Activated B cell treated with CpG ODN at 0.5 μM for 24 hours (primary cell): ENCODE measurements around the gene MALT1. TPM values are rescaled to one million over a fixed set of nuclear protein-coding genes. Genes with fewer than 3 reads are reported as not detected.

ENCODE experiments used
- ATAC-seq: fragments of 200-7000 bp; cut with Tn5 transposase; one replicate; pipeline ENCODE4 v1.10.0; 2021; ENCODE audit warnings: low read depth, mild to moderate bottlenecking, moderate library complexity
- CTCF ChIA-PET: fragments of 350-600 bp; sonication (Branson Sonifier 250); formaldehyde crosslinking; loops from one replicate; lab custom pipeline; 2021; ENCODE audit warnings: antibody characterized with exemption; lab: Charles Lee
- POLR2A ChIA-PET: fragments of 350-600 bp; sonication (Branson Sonifier 250); formaldehyde crosslinking; loops from one replicate; lab custom pipeline; 2021; ENCODE audit warnings: antibody characterized with exemption; lab: Charles Lee
- DNase-seq: peaks from one replicate; pipeline ENCODE4 v3.0.0; 2022
- H3K27ac Mint-ChIP-seq: one replicate; pipeline ENCODE4 v1.8.0; 2020; ENCODE audit warnings: mixed read lengths
- H3K27me3 Mint-ChIP-seq: one replicate; pipeline ENCODE4 v1.8.0; 2021; ENCODE audit warnings: mixed read lengths
- H3K36me3 Mint-ChIP-seq: one replicate; pipeline ENCODE4 v1.8.0; 2021; ENCODE audit warnings: low read depth, mixed read lengths
- H3K4me1 Mint-ChIP-seq: one replicate; pipeline ENCODE4 v1.8.0; 2021; ENCODE audit warnings: mixed read lengths
- H3K4me3 Mint-ChIP-seq: one replicate; pipeline ENCODE4 v1.8.0; 2020; ENCODE audit warnings: mild to moderate bottlenecking, mixed read lengths
- H3K9me3 Mint-ChIP-seq: one replicate; pipeline ENCODE4 v1.8.0; 2020; ENCODE audit warnings: mixed read lengths
- intact Hi-C: fragments of 100-400 bp; cut with micrococcal nuclease; formaldehyde crosslinking; loops from one replicate; pipeline ENCODE4 v1.15.1; 2024
- total RNA-seq: library from RNA; stranded (reverse); gene quantifications from 2 replicates; pipeline ENCODE4 v1.2.3, GENCODE V29; 2022
- TF ChIP-seq, protein P1 (sequence below): fragments of 200-600 bp; IDR thresholded peaks from one replicate; pipeline ENCODE4 v1.8.0; 2022; ENCODE audit warnings: antibody characterized with exemption, mild to moderate bottlenecking

MALT1 gene
- total RNA-seq, 1 donor from 2014 or later = 75.6 TPM

DNA sequence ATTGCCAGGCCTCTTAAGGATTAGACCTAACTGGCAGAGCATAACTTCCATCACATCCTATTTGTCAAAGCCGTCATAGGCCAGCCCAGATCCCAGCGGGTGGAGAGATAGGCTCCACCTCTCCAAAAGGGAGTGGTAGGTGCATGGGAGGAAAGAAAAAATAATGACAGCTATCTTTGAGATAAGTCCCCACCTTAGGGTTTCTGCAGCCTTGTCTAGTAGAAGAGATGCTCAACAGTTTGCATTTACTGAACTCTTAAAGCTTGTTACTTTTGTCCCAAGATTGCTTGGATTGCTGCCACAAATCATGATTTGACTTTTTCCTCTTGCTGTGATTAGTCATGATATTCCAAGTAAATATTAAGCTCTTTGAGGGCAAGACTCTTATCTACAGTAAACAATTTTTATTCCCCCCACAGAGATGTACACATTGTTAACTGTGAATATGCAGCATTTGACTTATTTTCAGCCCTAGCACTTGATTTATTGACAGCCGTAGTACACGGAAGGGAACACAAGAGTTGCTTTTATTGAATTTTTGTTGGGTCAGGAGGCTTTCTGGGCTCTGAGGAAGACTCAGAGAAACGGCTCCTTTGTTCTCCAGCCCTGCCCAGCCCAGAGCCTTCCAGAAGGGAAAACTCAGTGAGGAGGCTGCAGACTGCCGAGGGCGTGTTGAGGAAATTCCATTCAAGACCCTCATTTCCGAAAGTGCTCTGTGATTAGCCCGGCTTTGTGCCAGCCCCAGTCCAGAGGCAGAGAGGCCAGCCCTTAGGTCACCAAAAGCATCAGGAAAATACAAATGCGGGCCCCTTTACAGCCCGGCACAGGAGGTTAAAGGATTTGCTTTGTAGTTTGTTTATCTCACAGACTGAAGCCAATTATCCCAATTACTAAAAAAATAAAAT lies 118.0 kb downstream of the MALT1 start:
- ChIA-PET POLR2A (interaction anchor here (0.6 kb wide), 1 partner anchor 19 kb away, joined by 6 read pairs; no protein-coding TSS in a partner anchor), CTCF (no interaction called here)
- Mint-ChIP-seq H3K9me3 (no peaks in the 10 kb centered on the region), H3K27me3 (no peaks in the 10 kb centered on the region), H3K4me3 (no peak overlapping the region), H3K36me3 (no peaks in the 10 kb centered on the region), H3K4me1 (peaks cover 8% of the 10 kb centered on the region), H3K27ac (no peak overlapping the region)
- TF ChIP-seq, protein P1, sequence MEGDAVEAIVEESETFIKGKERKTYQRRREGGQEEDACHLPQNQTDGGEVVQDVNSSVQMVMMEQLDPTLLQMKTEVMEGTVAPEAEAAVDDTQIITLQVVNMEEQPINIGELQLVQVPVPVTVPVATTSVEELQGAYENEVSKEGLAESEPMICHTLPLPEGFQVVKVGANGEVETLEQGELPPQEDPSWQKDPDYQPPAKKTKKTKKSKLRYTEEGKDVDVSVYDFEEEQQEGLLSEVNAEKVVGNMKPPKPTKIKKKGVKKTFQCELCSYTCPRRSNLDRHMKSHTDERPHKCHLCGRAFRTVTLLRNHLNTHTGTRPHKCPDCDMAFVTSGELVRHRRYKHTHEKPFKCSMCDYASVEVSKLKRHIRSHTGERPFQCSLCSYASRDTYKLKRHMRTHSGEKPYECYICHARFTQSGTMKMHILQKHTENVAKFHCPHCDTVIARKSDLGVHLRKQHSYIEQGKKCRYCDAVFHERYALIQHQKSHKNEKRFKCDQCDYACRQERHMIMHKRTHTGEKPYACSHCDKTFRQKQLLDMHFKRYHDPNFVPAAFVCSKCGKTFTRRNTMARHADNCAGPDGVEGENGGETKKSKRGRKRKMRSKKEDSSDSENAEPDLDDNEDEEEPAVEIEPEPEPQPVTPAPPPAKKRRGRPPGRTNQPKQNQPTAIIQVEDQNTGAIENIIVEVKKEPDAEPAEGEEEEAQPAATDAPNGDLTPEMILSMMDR = no peak
- ATAC-seq (no peak), DNase-seq (no peak)
- intact Hi-C loops = no loop called here

DNA sequence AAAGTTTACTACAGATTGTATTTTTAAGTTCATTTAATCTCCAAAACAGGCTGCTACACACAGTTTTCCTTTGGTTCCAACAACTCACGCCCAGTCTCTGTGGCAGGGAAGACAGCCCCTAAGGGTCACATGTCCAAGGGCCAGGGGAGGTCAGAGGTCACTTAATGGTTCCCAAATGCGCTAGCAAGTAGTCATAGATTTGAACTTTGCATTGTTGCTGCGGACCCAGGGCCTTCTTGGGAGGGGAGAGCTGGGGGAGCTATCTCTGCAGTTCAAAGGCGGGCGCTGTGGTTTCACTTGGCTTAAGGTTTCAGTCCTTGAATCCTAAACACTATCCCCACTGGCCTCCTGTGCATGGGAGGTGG lies 118.6 kb downstream of the MALT1 start:
- POLR2A ChIA-PET = no interaction called here
- H3K27ac Mint-ChIP-seq = no peak overlapping the region
- no peaks in the 10 kb centered on the region for H3K27me3 Mint-ChIP-seq
- DNase-seq = no peak
- CTCF ChIA-PET = no interaction called here
- no peaks in the 10 kb centered on the region for H3K36me3 Mint-ChIP-seq
- peaks cover 8% of the 10 kb centered on the region for H3K4me1 Mint-ChIP-seq
- TF ChIP-seq, protein P1 = no peak
- intact Hi-C loops = loop anchor here (5.0 kb wide), 1 partner anchor 337 kb away; no protein-coding TSS in a partner anchor
- no peak overlapping the region for H3K4me3 Mint-ChIP-seq
- no peaks in the 10 kb centered on the region for H3K9me3 Mint-ChIP-seq
- no peak for ATAC-seq

DNA sequence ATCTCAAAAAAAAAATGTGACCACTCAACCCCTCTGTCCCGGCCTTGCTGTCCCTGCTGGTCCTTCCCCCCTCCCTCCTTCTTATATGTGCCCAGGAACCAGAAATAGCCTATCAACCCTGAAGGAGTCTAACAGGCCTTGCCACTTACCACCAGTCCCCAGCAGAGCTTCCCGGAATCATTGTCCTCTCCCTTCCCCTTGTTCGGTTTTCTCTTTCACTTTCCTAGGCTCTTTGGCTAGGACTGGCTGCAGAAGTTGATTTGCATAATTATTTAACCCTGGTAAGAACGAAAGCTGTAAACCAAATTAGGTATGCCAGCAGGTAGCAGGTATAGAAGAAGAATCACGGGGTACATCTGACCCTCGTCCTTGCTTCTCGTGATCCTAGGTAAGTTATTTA lies 120.8 kb downstream of the MALT1 start:
- Mint-ChIP-seq H3K36me3 (no peaks in the 10 kb centered on the region), H3K9me3 (no peaks in the 10 kb centered on the region), H3K27me3 (no peaks in the 10 kb centered on the region), H3K27ac (peak overlapping the region; percentile 79), H3K4me3 (peak overlapping the region; percentile 73), H3K4me1 (peaks cover 8% of the 10 kb centered on the region)
- intact Hi-C loops = loop anchor here (5.0 kb wide), 1 partner anchor 335 kb away; no protein-coding TSS in a partner anchor
- ChIA-PET POLR2A (interaction anchor here (0.7 to 1.1 kb wide), 4 partner anchors 104 to 292 kb away, joined by 3 to 5 read pairs (median 4); no protein-coding TSS in a partner anchor), CTCF (no interaction called here)
- no peak for DNase-seq
- ATAC-seq = peak; percentile 84
- TF ChIP-seq, protein P1 = no peak

DNA sequence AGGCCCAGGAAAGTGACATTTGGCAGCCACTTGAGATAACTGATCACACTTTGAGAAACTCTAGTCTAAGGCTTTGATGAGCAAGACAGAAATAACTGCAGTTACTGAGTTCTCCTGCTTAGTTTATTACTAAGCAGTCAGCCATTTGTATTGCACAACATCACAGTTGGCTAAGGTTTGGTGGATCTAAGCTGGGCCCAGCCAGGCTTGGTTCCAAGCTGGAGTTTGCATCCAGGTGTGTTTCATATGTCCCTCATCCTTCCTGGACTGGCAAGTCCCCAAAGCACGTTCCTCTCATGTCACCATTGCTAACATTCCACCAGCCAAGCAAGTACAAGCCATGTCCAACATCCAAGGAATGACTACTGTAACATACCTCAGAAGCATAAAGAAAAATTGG lies 122.1 kb downstream of the MALT1 start:
- Mint-ChIP-seq H3K27ac (no peak overlapping the region), H3K9me3 (no peaks in the 10 kb centered on the region), H3K4me1 (peaks cover 8% of the 10 kb centered on the region), H3K27me3 (no peaks in the 10 kb centered on the region), H3K4me3 (no peak overlapping the region), H3K36me3 (no peaks in the 10 kb centered on the region)
- DNase-seq = no peak
- ChIA-PET CTCF (no interaction called here), POLR2A (no interaction called here)
- ATAC-seq = no peak
- TF ChIP-seq, protein P1 = no peak
- intact Hi-C loops = loop anchor here (5.0 kb wide), 1 partner anchor 334 kb away; no protein-coding TSS in a partner anchor

DNA sequence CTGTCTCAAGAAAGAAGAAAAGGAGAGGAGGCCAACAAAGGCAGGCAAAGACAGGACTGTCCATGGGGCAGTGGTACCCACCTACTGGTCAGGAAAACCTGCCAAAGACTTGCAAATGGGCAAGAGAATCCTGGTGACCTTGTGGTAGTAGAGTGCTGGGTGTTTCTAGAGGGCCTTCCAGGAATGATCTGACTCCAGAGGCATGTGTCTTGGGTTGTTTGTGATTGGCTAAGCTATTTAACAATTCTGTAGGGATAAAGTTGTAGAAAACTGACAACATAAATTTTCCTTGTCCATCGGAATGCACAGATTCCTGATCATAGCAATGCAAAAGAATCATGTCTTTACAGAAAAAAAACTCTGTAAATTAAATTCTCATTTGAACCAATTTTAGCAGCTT lies 125.0 kb downstream of the MALT1 start:
- CTCF ChIA-PET = no interaction called here
- TF ChIP-seq, protein P1 = no peak
- no peak for DNase-seq
- peaks cover 13% of the 10 kb centered on the region for H3K4me1 Mint-ChIP-seq
- no peak for ATAC-seq
- POLR2A ChIA-PET = no interaction called here
- no peak overlapping the region for H3K27ac Mint-ChIP-seq
- H3K27me3 Mint-ChIP-seq = no peaks in the 10 kb centered on the region
- no peak overlapping the region for H3K4me3 Mint-ChIP-seq
- no peaks in the 10 kb centered on the region for H3K9me3 Mint-ChIP-seq
- no peaks in the 10 kb centered on the region for H3K36me3 Mint-ChIP-seq
- intact Hi-C loops = no loop called here
